ENCODE measurements around the gene TRIP12. TPM values are rescaled to one million over a fixed set of nuclear protein-coding genes. Genes with fewer than 3 reads are reported as not detected.

Gene TRIP12
- polyA plus RNA-seq, 2 of the 4 experiments (the other 2 are of a cell fraction): 103 to 151 TPM

DNA sequence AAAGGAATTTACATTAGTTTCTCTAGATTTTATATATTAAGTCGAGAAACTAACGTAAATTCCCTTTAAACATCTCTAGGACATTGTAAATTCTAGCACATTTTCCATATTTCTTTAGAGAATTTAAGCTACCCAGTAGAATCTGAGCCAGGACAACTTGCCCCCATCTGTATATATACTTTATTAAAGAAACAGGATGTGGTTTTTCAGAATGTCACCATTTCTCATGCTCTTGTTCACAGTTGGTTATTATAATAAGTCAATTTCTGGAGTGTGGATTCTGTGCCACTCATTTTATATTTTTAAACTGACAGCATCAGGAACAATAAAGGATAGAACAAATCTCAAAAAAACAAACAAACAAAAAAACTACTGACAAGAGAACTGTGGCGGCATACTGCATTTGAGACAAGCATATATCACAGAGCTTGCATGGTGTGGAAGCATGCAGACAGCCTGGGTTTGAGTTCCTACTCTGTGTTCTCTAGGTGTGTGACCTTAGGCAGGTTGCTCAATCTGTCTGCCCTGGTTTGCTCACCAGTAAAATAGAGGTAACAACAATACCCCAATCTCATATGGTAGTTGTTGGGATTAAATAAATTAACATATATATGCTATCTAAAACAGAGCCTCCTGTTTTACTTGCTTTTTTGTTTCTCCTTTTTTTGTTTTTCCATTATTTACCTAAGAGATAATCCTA lies 146.0 kb downstream of the TRIP12 start:
- no peak for FAIRE-seq
- WGBS (ENCODE audit: missing lambda C conversion rate): 97% methylated on average over 3 of the region's 3 CpGs
- no peak for ATAC-seq
- no peak for TF ChIP-seq CEBPB (IDR thresholded peaks at IDR 0.05)
- DNase-seq (ENCODE audit: low read depth in 1 of 2, low spot score in 1 of 2): no peak
- no peaks in the 10 kb centered on the region for H3K9me3 ChIP-seq
- CTCF ChIA-PET: interaction anchor here (2.8 kb wide), 1 partner anchor 25 kb away, joined by 9 read pairs; no protein-coding TSS in a partner anchor
- POLR2A ChIA-PET: no interaction called here
- H3K4me1 ChIP-seq: no peaks in the 10 kb centered on the region
- no peak overlapping the region for H3K4me2 ChIP-seq
- no peak overlapping the region for H3K4me3 ChIP-seq
- H3K27ac ChIP-seq: no peak overlapping the region

DNA sequence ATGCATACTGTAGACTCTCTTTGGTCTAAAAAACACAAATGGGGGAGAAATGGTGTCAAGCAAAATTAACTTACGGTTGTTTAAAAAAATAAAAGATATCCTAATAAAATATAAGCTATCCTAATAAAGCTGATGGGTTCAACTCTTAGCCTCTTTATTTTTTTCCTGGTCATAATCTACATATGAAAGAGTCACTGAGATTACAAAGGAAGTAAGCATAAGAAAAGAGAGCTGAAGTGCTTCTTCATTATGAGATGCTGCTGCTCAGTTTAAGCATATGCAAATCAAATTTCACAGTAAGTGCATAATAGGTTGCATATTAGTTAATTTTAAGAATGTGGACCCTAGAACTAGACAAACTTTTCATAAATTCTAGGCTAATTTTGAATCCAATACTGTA lies 147.6 kb downstream of the TRIP12 start:
- CTCF ChIA-PET: interaction anchor here (2.8 kb wide), 1 partner anchor 27 kb away, joined by 9 read pairs; no protein-coding TSS in a partner anchor
- Histone ChIP-seq H3K4me3 (no peak overlapping the region), H3K27ac (no peak overlapping the region), H3K4me2 (no peak overlapping the region), H3K4me1 (no peaks in the 10 kb centered on the region), H3K9me3 (no peaks in the 10 kb centered on the region)
- 95% methylated on average over 1 of the region's 1 CpG for WGBS (ENCODE audit: missing lambda C conversion rate)
- POLR2A ChIA-PET: no interaction called here
- no peak for ATAC-seq
- no peak for TF ChIP-seq SREBF2 (IDR thresholded peaks at IDR 0.05)
- TF ChIP-seq RAD21 (conservative IDR thresholded peaks at IDR 0.05 in 1 of 2, IDR thresholded peaks at IDR 0.05 in 1 of 2): no peak
- TF ChIP-seq MYC (IDR thresholded peaks at IDR 0.05; ENCODE audit: borderline replicate concordance, low read length): no peak
- TF ChIP-seq, protein P1, sequence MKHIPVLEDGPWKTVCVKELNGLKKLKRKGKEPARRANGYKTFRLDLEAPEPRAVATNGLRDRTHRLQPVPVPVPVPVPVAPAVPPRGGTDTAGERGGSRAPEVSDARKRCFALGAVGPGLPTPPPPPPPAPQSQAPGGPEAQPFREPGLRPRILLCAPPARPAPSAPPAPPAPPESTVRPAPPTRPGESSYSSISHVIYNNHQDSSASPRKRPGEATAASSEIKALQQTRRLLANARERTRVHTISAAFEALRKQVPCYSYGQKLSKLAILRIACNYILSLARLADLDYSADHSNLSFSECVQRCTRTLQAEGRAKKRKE (CRISPR knock-in tag; IDR thresholded peaks at IDR 0.05; ENCODE audit: low read depth): no peak
- TF ChIP-seq NFE2L2 (conservative IDR thresholded peaks at IDR 0.05; ENCODE audit: low read length): no peak
- no peak for TF ChIP-seq ZFP36 (IDR thresholded peaks at IDR 0.05; ENCODE audit: borderline replicate concordance, partially characterized antibody)
- no peak for TF ChIP-seq FOXS1 (CRISPR knock-in tag; IDR thresholded peaks at IDR 0.05)
- TF ChIP-seq GATA3 (IDR thresholded peaks at IDR 0.05; ENCODE audit: borderline replicate concordance): no peak
- TF ChIP-seq, protein P2, sequence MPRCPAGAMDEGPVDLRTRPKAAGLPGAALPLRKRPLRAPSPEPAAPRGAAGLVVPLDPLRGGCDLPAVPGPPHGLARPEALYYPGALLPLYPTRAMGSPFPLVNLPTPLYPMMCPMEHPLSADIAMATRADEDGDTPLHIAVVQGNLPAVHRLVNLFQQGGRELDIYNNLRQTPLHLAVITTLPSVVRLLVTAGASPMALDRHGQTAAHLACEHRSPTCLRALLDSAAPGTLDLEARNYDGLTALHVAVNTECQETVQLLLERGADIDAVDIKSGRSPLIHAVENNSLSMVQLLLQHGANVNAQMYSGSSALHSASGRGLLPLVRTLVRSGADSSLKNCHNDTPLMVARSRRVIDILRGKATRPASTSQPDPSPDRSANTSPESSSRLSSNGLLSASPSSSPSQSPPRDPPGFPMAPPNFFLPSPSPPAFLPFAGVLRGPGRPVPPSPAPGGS (IDR thresholded peaks at IDR 0.05): no peak
- TF ChIP-seq HDAC2 (IDR thresholded peaks at IDR 0.05): no peak
- TF ChIP-seq, protein P3, sequence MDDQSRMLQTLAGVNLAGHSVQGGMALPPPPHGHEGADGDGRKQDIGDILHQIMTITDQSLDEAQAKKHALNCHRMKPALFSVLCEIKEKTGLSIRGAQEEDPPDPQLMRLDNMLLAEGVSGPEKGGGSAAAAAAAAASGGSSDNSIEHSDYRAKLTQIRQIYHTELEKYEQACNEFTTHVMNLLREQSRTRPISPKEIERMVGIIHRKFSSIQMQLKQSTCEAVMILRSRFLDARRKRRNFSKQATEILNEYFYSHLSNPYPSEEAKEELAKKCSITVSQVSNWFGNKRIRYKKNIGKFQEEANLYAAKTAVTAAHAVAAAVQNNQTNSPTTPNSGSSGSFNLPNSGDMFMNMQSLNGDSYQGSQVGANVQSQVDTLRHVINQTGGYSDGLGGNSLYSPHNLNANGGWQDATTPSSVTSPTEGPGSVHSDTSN (IDR thresholded peaks at IDR 0.05): no peak
- TF ChIP-seq, protein P4, sequence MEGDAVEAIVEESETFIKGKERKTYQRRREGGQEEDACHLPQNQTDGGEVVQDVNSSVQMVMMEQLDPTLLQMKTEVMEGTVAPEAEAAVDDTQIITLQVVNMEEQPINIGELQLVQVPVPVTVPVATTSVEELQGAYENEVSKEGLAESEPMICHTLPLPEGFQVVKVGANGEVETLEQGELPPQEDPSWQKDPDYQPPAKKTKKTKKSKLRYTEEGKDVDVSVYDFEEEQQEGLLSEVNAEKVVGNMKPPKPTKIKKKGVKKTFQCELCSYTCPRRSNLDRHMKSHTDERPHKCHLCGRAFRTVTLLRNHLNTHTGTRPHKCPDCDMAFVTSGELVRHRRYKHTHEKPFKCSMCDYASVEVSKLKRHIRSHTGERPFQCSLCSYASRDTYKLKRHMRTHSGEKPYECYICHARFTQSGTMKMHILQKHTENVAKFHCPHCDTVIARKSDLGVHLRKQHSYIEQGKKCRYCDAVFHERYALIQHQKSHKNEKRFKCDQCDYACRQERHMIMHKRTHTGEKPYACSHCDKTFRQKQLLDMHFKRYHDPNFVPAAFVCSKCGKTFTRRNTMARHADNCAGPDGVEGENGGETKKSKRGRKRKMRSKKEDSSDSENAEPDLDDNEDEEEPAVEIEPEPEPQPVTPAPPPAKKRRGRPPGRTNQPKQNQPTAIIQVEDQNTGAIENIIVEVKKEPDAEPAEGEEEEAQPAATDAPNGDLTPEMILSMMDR (IDR thresholded peaks at IDR 0.05): no peak
- TF ChIP-seq CEBPB (IDR thresholded peaks at IDR 0.05): no peak
- no peak for TF ChIP-seq ZC3H11A (IDR thresholded peaks at IDR 0.05)
- no peak for TF ChIP-seq MAZ (IDR thresholded peaks at IDR 0.05; ENCODE audit: borderline replicate concordance, low read depth, low read length)
- TF ChIP-seq SMC3 (IDR thresholded peaks at IDR 0.05): no peak
- TF ChIP-seq PHF8 (IDR thresholded peaks at IDR 0.05; ENCODE audit: borderline replicate concordance, low read depth): no peak
- TF ChIP-seq, protein P5, sequence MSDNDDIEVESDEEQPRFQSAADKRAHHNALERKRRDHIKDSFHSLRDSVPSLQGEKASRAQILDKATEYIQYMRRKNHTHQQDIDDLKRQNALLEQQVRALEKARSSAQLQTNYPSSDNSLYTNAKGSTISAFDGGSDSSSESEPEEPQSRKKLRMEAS (IDR thresholded peaks at IDR 0.05): no peak
- TF ChIP-seq, protein P6, sequence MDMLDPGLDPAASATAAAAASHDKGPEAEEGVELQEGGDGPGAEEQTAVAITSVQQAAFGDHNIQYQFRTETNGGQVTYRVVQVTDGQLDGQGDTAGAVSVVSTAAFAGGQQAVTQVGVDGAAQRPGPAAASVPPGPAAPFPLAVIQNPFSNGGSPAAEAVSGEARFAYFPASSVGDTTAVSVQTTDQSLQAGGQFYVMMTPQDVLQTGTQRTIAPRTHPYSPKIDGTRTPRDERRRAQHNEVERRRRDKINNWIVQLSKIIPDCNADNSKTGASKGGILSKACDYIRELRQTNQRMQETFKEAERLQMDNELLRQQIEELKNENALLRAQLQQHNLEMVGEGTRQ (IDR thresholded peaks at IDR 0.05): no peak
- no peak for DNase-seq (ENCODE audit: low read depth in 1 of 2, low spot score in 1 of 2)
- no peak for FAIRE-seq
